DMS 273 treated with DMSO at 0.1 percent for 48 hours (cell line): ENCODE results near the gene ADAMTS2.

Experiments
- DNase-seq: peaks from one replicate; lab custom pipeline; 2025; lab: John Stamatoyannopoulos, UW

Gene ADAMTS2

GRCh38 chr5:179124853-179125788, 220.1 kb downstream of the ADAMTS2 start:
- no peak for DNase-seq

- DNase-seq, result no peak
Observed at GRCh38 chr5:179124273-179124852, 220.9 kb downstream of the ADAMTS2 start.

- DNase-seq, result no peak
Observed at GRCh38 chr5:179123491-179124272, 221.6 kb downstream of the ADAMTS2 start.

- DNase-seq, result no peak
Observed at GRCh38 chr5:179123109-179123426, 222.2 kb downstream of the ADAMTS2 start.

GRCh38 chr5:179122411-179123108, 222.7 kb downstream of the ADAMTS2 start:
- no peak for DNase-seq

GRCh38 chr5:179121667-179122111, 223.6 kb downstream of the ADAMTS2 start:
- no peak for DNase-seq

GRCh38 chr5:179120951-179121666, 224.2 kb downstream of the ADAMTS2 start:
- no peak for DNase-seq

- no peak for DNase-seq
Observed at GRCh38 chr5:179120421-179120861, 224.8 kb downstream of the ADAMTS2 start.

- DNase-seq, result no peak
Observed at GRCh38 chr5:179119415-179120170, 225.7 kb downstream of the ADAMTS2 start.

GRCh38 chr5:179118756-179119414, 226.4 kb downstream of the ADAMTS2 start:
- DNase-seq, result no peak

GRCh38 chr5:179118338-179118737, 226.9 kb downstream of the ADAMTS2 start:
- DNase-seq, result no peak

GRCh38 chr5:179115845-179116524, 229.3 kb downstream of the ADAMTS2 start:
- no peak for DNase-seq

- no peak for DNase-seq
Observed at GRCh38 chr5:179115307-179115706, 230.0 kb downstream of the ADAMTS2 start.

GRCh38 chr5:179114756-179115155, 230.5 kb downstream of the ADAMTS2 start:
- DNase-seq, result no peak

GRCh38 chr5:179113945-179114641, 231.2 kb downstream of the ADAMTS2 start:
- DNase-seq, result no peak

GRCh38 chr5:179113143-179113530, 232.1 kb downstream of the ADAMTS2 start:
- no peak for DNase-seq

- no peak for DNase-seq
Observed at GRCh38 chr5:179112469-179113142, 232.7 kb downstream of the ADAMTS2 start.
